NCI-H524 (cell line): ENCODE measurements around the gene AIFM3.
A peak's percentile ranks its signal among the peaks of the same experiment; 100 is the strongest.
"Not testable (repeated sequence)": the region's sequence is repeated elsewhere in the genome, so short reads cannot be mapped to it uniquely, and the experiment has no call there.

Source experiments
- DNase-seq, 2 experiments: peaks; one replicate each; lab custom pipeline; 2025; lab: John Stamatoyannopoulos, UW

Gene AIFM3

GRCh38 chr22:20942203-20942902 lies 24.7 kb upstream of the AIFM3 start:
- DNase-seq, result not testable (repeated sequence)

- no peak for DNase-seq
These were observed 23.7 kb upstream of the AIFM3 start for GRCh38 chr22:20943104-20943933.

GRCh38 chr22:20944042-20944441 lies 23.0 kb upstream of the AIFM3 start:
- DNase-seq, result no peak

GRCh38 chr22:20945578-20945934 lies 21.5 kb upstream of the AIFM3 start:
- no peak for DNase-seq

GRCh38 chr22:20946080-20946986 lies 20.7 kb upstream of the AIFM3 start:
- no peak for DNase-seq

- DNase-seq, result no peak
These were observed 20.1 kb upstream of the AIFM3 start for GRCh38 chr22:20946991-20947390.

GRCh38 chr22:20948450-20948849 lies 18.6 kb upstream of the AIFM3 start:
- DNase-seq, result no peak

GRCh38 chr22:20948989-20949388 lies 18.1 kb upstream of the AIFM3 start:
- no peak for DNase-seq

- no peak for DNase-seq
These were observed 17.3 kb upstream of the AIFM3 start for GRCh38 chr22:20949698-20950183.

- DNase-seq, result no peak
These were observed 15.7 kb upstream of the AIFM3 start for GRCh38 chr22:20951151-20951931.

GRCh38 chr22:20951932-20952380 lies 15.1 kb upstream of the AIFM3 start:
- DNase-seq, result no peak

GRCh38 chr22:20952544-20953341 lies 14.3 kb upstream of the AIFM3 start:
- DNase-seq, result peak; percentile 81 to 93

GRCh38 chr22:20953342-20953608 lies 13.8 kb upstream of the AIFM3 start:
- DNase-seq, result no peak

GRCh38 chr22:20953668-20954500 lies 13.2 kb upstream of the AIFM3 start:
- no peak for DNase-seq

GRCh38 chr22:20955548-20955947 lies 11.5 kb upstream of the AIFM3 start:
- no peak for DNase-seq

GRCh38 chr22:20956258-20957101 lies 10.6 kb upstream of the AIFM3 start:
- no peak for DNase-seq

- DNase-seq, result no peak
These were observed 9.9 kb upstream of the AIFM3 start for GRCh38 chr22:20957102-20957682.

GRCh38 chr22:20957683-20958431 lies 9.2 kb upstream of the AIFM3 start:
- peak; percentile 21 to 63 for DNase-seq
